IMR-90 (cell line): Measurements from ENCODE around the gene PSORS1C2. TPM values are rescaled to one million over a fixed set of nuclear protein-coding genes. Genes with fewer than 3 reads are reported as not detected.
"Not testable (repeated sequence)": the region's sequence is repeated elsewhere in the genome, so short reads cannot be mapped to it uniquely, and the experiment has no call there.

Source experiments
- ATAC-seq: fragments of 200-7000 bp; cut with Tn5 transposase; 2 replicates; pipeline ENCODE4 v1.9.1; 2020; ENCODE audit warnings: low read depth, mild to moderate bottlenecking, moderate library complexity
- BruUV-seq: library from RNA; stranded (reverse); fragments of 400-500 nt; replicated peaks from 2 replicates; lab custom pipeline; 2021; lab: Mats Ljungman, UMichigan
- CTCF ChIA-PET: fragments of 300-600 bp; formaldehyde crosslinking; extraction: SDS; loops from one replicate; lab custom pipeline; 2021; ENCODE audit warnings: antibody characterized with exemption; lab: Yijun Ruan, JAX
- POLR2A ChIA-PET: fragments of 300-600 bp; sonication (Branson Sonifier 250); formaldehyde crosslinking; loops from one replicate; lab custom pipeline; 2022; ENCODE audit warnings: antibody characterized with exemption; ENCODE audit not compliant: unreplicated experiment; lab: Charles Lee
- DNase-seq: peaks from one replicate; pipeline ENCODE4 v3.0.0; 2013
- H2AFZ ChIP-seq: replicated peaks from 2 replicates; pipeline ENCODE3; 2013; ENCODE audit warnings: low read length, mild to moderate bottlenecking; ENCODE audit not compliant: poor library complexity
- H2AK5ac ChIP-seq: 2 replicates; pipeline ENCODE4 v1.6.1; 2013; ENCODE audit warnings: low read depth, low read length, inconsistent platforms
- H2AK9ac ChIP-seq: replicated peaks from 2 replicates; pipeline ENCODE3; 2013; ENCODE audit warnings: mild to moderate bottlenecking, low read depth, low read length, moderate library complexity; ENCODE audit not compliant: poor library complexity
- H2BK120ac ChIP-seq: 2 replicates; pipeline ENCODE4 v1.6.1; 2013; ENCODE audit warnings: low read depth, low read length, inconsistent platforms
- H2BK15ac ChIP-seq: 3 replicates; pipeline ENCODE4 v1.6.1; 2013; ENCODE audit warnings: low read depth, low read length, inconsistent platforms
- H2BK20ac ChIP-seq: 2 replicates; pipeline ENCODE4 v1.6.1; 2013; ENCODE audit warnings: low read depth, mild to moderate bottlenecking, inconsistent platforms, low read length, moderate library complexity
- H2BK5ac ChIP-seq: 2 replicates; pipeline ENCODE4 v1.6.1; 2013; ENCODE audit warnings: mild to moderate bottlenecking, low read depth, low read length, inconsistent platforms; ENCODE audit not compliant: poor library complexity, severe bottlenecking
- H3K14ac ChIP-seq: replicated peaks from 2 replicates; pipeline ENCODE4 v1.6.1; 2013; ENCODE audit warnings: low read depth, low read length, inconsistent platforms
- H3K18ac ChIP-seq: 2 replicates; pipeline ENCODE4 v1.6.1; 2013; ENCODE audit warnings: low read depth, low read length, control low read depth
- H3K23ac ChIP-seq: 2 replicates; pipeline ENCODE4 v1.6.1; 2013; ENCODE audit warnings: low read depth, low read length, inconsistent platforms
- H3K27ac ChIP-seq: 2 replicates; pipeline ENCODE4 v1.5.1; 2013; ENCODE audit warnings: mild to moderate bottlenecking, control low read depth, low read length; ENCODE audit not compliant: insufficient read depth
- H3K27me3 ChIP-seq: 2 replicates; pipeline ENCODE4 v1.6.1; 2013; ENCODE audit warnings: low read length; ENCODE audit not compliant: control insufficient read depth, insufficient read depth
- H3K36me3 ChIP-seq: 2 replicates; pipeline ENCODE4 v1.6.1; 2013; ENCODE audit warnings: low read length, mixed read lengths; ENCODE audit not compliant: control insufficient read depth, insufficient read depth
- H3K4ac ChIP-seq: 2 replicates; pipeline ENCODE4 v1.6.1; 2013; ENCODE audit warnings: low read depth, low read length, inconsistent platforms
- H3K4me1 ChIP-seq: 2 replicates; pipeline ENCODE4 v1.6.1; 2013; ENCODE audit warnings: low read length, mixed read lengths; ENCODE audit not compliant: control insufficient read depth, insufficient read depth
- H3K4me2 ChIP-seq: 2 replicates; pipeline ENCODE4 v1.6.1; 2013; ENCODE audit warnings: low read depth, mild to moderate bottlenecking, control low read depth, low read length, moderate library complexity
- H3K4me3 ChIP-seq: 2 replicates; pipeline ENCODE4 v1.5.1; 2013; ENCODE audit warnings: low read depth, mild to moderate bottlenecking, control low read depth, low read length, moderate library complexity; ENCODE audit not compliant: insufficient read depth
- H3K56ac ChIP-seq: 2 replicates; pipeline ENCODE4 v1.6.1; 2013; ENCODE audit warnings: low read length, inconsistent platforms; ENCODE audit not compliant: insufficient read depth; ENCODE audit errors: extremely low read depth
- H3K79me1 ChIP-seq, 2 experiments: 2 replicates each; pipeline ENCODE4 v1.6.1; 2013; ENCODE audit warnings: low read length in 2 of 2, inconsistent platforms in 1 of 2, low read depth in 1 of 2
- H3K9ac ChIP-seq: 2 replicates; pipeline ENCODE4 v1.6.1; 2013; ENCODE audit warnings: low read depth, low read length, control low read depth
- H3K9me1 ChIP-seq: 2 replicates; pipeline ENCODE4 v1.6.1; 2013; ENCODE audit warnings: low read length, inconsistent platforms; ENCODE audit not compliant: insufficient read depth
- H3K9me3 ChIP-seq: 2 replicates; pipeline ENCODE4 v1.6.1; 2013; ENCODE audit warnings: low read length; ENCODE audit not compliant: control insufficient read depth, insufficient read depth
- H4K20me1 ChIP-seq: 2 replicates; pipeline ENCODE4 v1.6.1; 2013; ENCODE audit warnings: low read length, inconsistent platforms; ENCODE audit not compliant: insufficient read depth
- H4K5ac ChIP-seq: 2 replicates; pipeline ENCODE4 v1.6.1; 2013; ENCODE audit warnings: mild to moderate bottlenecking, low read depth, low read length, control low read depth
- H4K8ac ChIP-seq, 2 experiments: 2 replicates each; pipeline ENCODE4 v1.6.1; 2013; ENCODE audit warnings: low read depth in 2 of 2, low read length in 2 of 2, control low read depth in 1 of 2, inconsistent platforms in 1 of 2
- H4K91ac ChIP-seq: 2 replicates; pipeline ENCODE4 v1.6.1; 2013; ENCODE audit warnings: low read depth, low read length, inconsistent platforms; ENCODE audit not compliant: insufficient read depth
- WGBS, 2 experiments: methylation state at CpG; one replicate each; pipeline versions ENCODE4 v1.1.5 to v1.1.7; 2013; ENCODE audit warnings: missing lambda C conversion rate in 2 of 2; ENCODE audit not compliant: insufficient read length in 1 of 2; ENCODE audit errors: extremely low coverage in 2 of 2; 5-methylcytosine and 5-hydroxymethylcytosine counted together
- dilution Hi-C: fragments of 300-500 bp; cut with HindIII; formaldehyde crosslinking; loops from one replicate; pipeline ENCODE4 v1.14.3; 2018; ENCODE audit warnings: low sequenced_read_pairs; ENCODE audit not compliant: unreplicated experiment
- in situ Hi-C: fragments of 300-500 bp; cut with MboI; formaldehyde crosslinking; loops from 3 replicates; pipeline ENCODE4 v1.14.3; 2019; ENCODE audit warnings: low sequenced_read_pairs, inconsistent platforms, mixed read lengths
- intact Hi-C: fragments of 100-400 bp; cut with micrococcal nuclease; formaldehyde crosslinking; loops from 2 replicates; pipeline ENCODE4 v1.10.0; 2022
- polyA plus RNA-seq, 3 experiments: library from polyadenylated mRNA; depleted of rRNA; stranded (reverse); fragments of >200 nt; gene quantifications; 2 replicates each; pipeline ENCODE4 v1.2.3, GENCODE V29; 2012; ENCODE audit warnings: low replicate concordance in 1 of 3
- total RNA-seq: library from RNA; depleted of rRNA; stranded (reverse); fragments of >200 nt; gene quantifications from 2 replicates; pipeline ENCODE4 v1.2.3, GENCODE V29; 2012

The PSORS1C2 gene
- total and polyA plus RNA-seq, 2 of the 4 experiments (the other 2 are of a cell fraction): not detected

DNA sequence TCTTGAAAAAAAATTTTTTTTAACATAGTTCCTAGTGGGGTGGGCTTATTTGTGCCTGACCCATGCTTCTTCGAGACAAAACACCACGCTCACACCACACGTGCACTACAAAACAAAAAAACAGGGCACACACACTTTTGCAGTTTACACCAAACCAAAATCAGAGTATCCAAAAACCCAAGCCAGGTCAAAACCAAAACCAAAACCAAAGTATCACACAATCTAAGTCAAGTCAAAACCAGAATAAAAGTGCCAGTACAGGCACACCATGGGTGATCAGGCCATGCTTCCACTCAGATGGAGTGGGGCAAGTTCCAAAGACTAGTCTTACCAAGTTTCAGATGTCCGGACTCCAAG is 46.8 kb upstream of the PSORS1C2 start:
- H4K5ac ChIP-seq, H2AK9ac ChIP-seq, H3K79me1 ChIP-seq, H3K23ac ChIP-seq, dilution Hi-C loops, POLR2A ChIA-PET, H2AK5ac ChIP-seq, H2AFZ ChIP-seq, H4K20me1 ChIP-seq, H3K56ac ChIP-seq, DNase-seq, H3K14ac ChIP-seq, H3K4me3 ChIP-seq, H3K9me1 ChIP-seq, H2BK5ac ChIP-seq, H3K9ac ChIP-seq, H3K4me2 ChIP-seq, in situ Hi-C loops, H4K91ac ChIP-seq, ATAC-seq, H3K18ac ChIP-seq, intact Hi-C loops, H3K36me3 ChIP-seq, H3K4ac ChIP-seq, BruUV-seq, H2BK15ac ChIP-seq, H4K8ac ChIP-seq, H2BK120ac ChIP-seq, H3K27ac ChIP-seq, H3K27me3 ChIP-seq, H3K4me1 ChIP-seq, H2BK20ac ChIP-seq, H3K9me3 ChIP-seq: not testable (repeated sequence)
- 100% methylated on average over 1 of the region's 4 CpGs; no CpG with 5 or more reads in 1 of the 2 experiments for WGBS, 2 experiments
- CTCF ChIA-PET: interaction anchor here (1.0 kb wide), 1 partner anchor 20 kb away, joined by 3 read pairs; no protein-coding TSS in a partner anchor

GRCh38 chr6:31183859-31184258 is 45.0 kb upstream of the PSORS1C2 start:
- H4K8ac ChIP-seq, H3K4me2 ChIP-seq, H2BK15ac ChIP-seq, dilution Hi-C loops, H3K27me3 ChIP-seq, H3K79me1 ChIP-seq, H3K36me3 ChIP-seq, H3K4me1 ChIP-seq, H4K91ac ChIP-seq, in situ Hi-C loops, H4K5ac ChIP-seq, H3K9me3 ChIP-seq, H2BK120ac ChIP-seq, BruUV-seq, H4K20me1 ChIP-seq, POLR2A ChIA-PET, H2BK5ac ChIP-seq, H2BK20ac ChIP-seq, H3K56ac ChIP-seq, H2AK5ac ChIP-seq, H3K4me3 ChIP-seq, H2AFZ ChIP-seq, H3K27ac ChIP-seq, ATAC-seq, H3K14ac ChIP-seq, H3K23ac ChIP-seq, H2AK9ac ChIP-seq, H3K9me1 ChIP-seq, H3K4ac ChIP-seq, H3K18ac ChIP-seq, H3K9ac ChIP-seq, CTCF ChIA-PET, DNase-seq, intact Hi-C loops: not testable (repeated sequence)
- WGBS, 2 experiments: no CpG with 5 or more reads among the region's 6 CpGs
